Measurements from ENCODE around the gene TTC9B.
A peak's percentile ranks its signal among the peaks of the same experiment; 100 is the strongest.

TTC9B gene

DNA sequence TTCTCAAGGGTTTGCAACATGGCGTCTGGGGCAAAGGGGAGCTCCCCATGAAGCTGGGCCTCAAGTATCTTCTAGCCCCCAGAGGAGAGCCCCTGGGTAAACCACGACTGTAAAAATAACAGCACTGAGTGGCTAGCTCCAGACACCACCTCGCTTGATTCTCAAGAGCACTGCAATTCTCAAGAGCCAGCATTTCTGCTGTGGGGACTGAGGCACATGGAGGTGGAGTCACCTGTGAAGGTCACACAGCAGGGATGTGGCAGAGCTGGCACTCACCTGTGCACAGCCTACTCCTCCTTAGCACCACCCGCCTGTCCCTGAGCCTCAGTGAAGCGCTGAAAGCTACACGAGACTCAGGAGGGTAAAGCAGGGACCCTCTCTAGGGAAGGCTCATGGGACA, 29.0 kb upstream of the TTC9B start:
- Mint-ChIP-seq H3K36me3 (ENCODE audit: low read depth) (peaks cover 16% of the 10 kb centered on the region), H3K4me3 (no peak overlapping the region), H3K27ac (peak overlapping the region; percentile 64), H3K9me3 (no peaks in the 10 kb centered on the region), H3K4me1 (peaks cover 4% of the 10 kb centered on the region), H3K27me3 (ENCODE audit: low read depth, poor library complexity) (no peaks in the 10 kb centered on the region)
- no peak for DNase-seq
- TF ChIP-seq, protein P1, sequence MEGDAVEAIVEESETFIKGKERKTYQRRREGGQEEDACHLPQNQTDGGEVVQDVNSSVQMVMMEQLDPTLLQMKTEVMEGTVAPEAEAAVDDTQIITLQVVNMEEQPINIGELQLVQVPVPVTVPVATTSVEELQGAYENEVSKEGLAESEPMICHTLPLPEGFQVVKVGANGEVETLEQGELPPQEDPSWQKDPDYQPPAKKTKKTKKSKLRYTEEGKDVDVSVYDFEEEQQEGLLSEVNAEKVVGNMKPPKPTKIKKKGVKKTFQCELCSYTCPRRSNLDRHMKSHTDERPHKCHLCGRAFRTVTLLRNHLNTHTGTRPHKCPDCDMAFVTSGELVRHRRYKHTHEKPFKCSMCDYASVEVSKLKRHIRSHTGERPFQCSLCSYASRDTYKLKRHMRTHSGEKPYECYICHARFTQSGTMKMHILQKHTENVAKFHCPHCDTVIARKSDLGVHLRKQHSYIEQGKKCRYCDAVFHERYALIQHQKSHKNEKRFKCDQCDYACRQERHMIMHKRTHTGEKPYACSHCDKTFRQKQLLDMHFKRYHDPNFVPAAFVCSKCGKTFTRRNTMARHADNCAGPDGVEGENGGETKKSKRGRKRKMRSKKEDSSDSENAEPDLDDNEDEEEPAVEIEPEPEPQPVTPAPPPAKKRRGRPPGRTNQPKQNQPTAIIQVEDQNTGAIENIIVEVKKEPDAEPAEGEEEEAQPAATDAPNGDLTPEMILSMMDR (IDR thresholded peaks at IDR 0.05) = no peak

DNA sequence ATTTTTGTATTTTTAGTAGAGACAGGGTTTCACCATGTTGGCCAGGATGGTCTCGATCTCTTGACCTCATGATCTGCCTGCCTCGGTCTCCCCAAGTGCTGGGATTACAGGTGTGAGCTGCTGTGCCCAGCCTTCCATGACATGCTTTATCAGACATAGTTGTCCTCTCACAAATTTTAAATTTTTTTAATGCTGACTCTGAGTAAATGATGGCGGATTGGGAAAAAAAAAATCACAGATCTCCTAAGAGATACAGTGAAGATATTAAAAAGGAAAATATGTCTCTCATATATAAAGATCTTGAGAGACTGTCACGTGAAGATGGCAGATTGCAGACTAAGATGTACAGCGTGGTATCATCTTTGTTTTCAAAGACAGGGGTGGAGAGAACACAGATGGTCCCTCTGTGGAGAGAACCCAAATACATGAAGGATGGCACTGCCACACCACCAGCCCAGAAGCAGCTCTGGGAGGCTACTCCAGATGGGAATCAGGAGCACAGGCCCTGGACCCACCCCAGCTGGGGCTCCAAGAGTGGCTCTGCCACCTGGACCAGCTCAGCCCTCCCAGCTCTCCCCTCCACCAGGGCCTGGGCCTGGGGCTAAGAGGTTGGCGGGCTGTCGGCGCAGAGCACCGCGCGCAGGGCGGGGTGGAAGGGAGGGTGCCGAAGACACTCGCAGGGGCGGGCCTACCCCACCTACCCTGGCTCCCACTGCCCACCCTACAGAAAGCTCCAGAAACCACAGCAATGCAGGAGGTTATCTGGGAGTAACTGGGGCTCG, 28.3 kb upstream of the TTC9B start:
- no peaks in the 10 kb centered on the region for H3K27me3 Mint-ChIP-seq (ENCODE audit: low read depth, poor library complexity)
- TF ChIP-seq, protein P1 (IDR thresholded peaks at IDR 0.05) = no peak
- no peak overlapping the region for H3K27ac Mint-ChIP-seq
- no peak for DNase-seq
- peaks cover 4% of the 10 kb centered on the region for H3K4me1 Mint-ChIP-seq
- no peaks in the 10 kb centered on the region for H3K9me3 Mint-ChIP-seq
- peaks cover 13% of the 10 kb centered on the region for H3K36me3 Mint-ChIP-seq (ENCODE audit: low read depth)
- no peak overlapping the region for H3K4me3 Mint-ChIP-seq

DNA sequence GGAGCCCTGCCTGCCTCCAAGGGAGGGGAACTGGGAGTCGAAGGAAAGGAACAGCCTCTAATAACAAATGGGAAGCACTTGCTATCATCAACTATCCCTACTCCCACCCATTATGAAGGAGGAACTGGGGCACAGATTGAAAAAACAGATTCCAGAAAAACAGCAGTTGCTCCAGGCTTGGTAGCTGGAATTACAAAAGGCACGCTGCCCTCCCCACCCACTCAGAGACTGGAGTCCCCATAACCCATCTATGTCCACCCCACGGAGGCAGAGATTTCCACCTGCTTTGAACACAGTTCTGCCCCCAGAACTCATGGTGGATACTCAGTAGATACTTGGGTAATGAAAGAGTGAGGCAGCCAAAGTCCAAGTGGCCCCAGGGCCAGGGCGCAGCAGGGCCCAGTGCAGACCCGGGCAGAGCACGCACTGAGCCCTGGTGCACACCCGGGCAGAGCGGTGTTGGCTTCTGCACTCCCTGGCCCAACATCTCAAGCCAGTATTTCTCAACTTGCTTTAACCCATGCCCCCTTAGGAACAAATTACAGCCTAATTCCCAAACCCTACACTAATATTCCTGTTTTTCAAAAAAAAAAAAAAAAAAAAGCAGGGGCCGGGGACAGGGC, 27.4 kb upstream of the TTC9B start:
- TF ChIP-seq, protein P1 (IDR thresholded peaks at IDR 0.05) = no peak

DNA sequence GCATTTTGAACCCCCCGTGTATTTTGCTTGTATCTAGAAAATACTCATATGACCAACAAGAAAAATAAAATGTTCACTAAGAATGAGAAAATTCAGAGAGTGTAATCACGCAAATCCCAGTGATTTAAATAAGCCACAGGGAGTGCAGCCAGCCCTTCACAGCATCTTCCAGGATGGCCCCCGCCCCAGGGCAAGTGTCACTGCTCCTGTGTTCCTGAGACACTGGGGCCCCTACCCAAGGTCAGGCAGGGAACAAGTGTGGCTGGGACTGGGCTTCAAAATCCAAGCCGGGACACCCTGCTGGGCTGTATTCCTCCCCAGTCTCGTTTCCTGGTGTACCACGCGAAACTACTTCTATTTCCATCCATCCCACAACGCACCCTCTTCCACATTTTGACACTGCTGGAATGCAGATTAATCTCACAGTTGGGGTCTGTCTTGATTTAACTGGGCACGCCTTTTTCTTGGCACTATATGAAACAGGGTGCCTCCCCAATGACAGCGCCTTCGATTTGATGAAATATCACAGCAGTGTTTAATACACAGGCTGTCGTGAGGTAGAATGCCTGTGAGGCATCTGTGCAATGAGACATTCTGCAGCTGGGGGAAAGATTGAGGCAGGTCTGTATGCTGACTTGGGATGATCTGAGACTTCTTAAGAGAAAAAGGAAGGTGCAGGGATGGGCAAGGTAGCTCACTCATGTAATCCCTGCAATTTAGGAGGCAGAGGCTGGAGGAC, 26.6 kb upstream of the TTC9B start:
- Mint-ChIP-seq H3K27ac (no peak overlapping the region), H3K4me3 (no peak overlapping the region), H3K4me1 (peaks cover 4% of the 10 kb centered on the region), H3K36me3 (ENCODE audit: low read depth) (peaks cover 3% of the 10 kb centered on the region), H3K9me3 (no peaks in the 10 kb centered on the region), H3K27me3 (ENCODE audit: low read depth, poor library complexity) (no peaks in the 10 kb centered on the region)
- DNase-seq = no peak
- TF ChIP-seq, protein P1 (IDR thresholded peaks at IDR 0.05) = no peak

More for the DNA sequence above, 27.4 kb upstream of the TTC9B start:
- Mint-ChIP-seq H3K36me3 (ENCODE audit: low read depth) (peaks cover 11% of the 10 kb centered on the region), H3K27me3 (ENCODE audit: low read depth, poor library complexity) (no peaks in the 10 kb centered on the region), H3K4me3 (no peak overlapping the region), H3K4me1 (peaks cover 4% of the 10 kb centered on the region), H3K9me3 (no peaks in the 10 kb centered on the region), H3K27ac (no peak overlapping the region)
- no peak for DNase-seq

DNA sequence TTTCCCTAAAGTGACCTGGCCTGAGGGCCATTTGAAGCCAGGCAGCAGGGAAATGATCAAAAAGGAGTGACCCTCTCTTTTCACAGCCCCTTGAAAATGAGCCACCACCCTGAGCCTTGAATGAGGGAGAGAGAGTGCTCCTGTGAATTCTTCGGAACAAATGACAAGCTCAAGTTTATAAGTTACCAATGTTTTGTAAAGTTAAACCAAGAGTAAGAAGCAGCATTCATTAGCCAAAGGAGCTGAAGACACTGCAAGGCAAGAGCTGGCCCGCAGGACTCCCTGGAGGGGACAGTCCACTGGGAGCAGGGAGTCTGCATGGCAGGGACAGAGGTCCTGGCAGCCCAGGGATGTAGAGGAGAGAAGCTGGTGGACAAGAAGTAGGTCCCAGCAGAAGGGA, 25.0 kb upstream of the TTC9B start:
- Mint-ChIP-seq H3K27ac (no peak overlapping the region), H3K9me3 (no peaks in the 10 kb centered on the region), H3K4me3 (no peak overlapping the region), H3K27me3 (ENCODE audit: low read depth, poor library complexity) (no peaks in the 10 kb centered on the region), H3K4me1 (peaks cover 4% of the 10 kb centered on the region), H3K36me3 (ENCODE audit: low read depth) (peaks cover 2% of the 10 kb centered on the region)
- DNase-seq = no peak
- TF ChIP-seq, protein P1 (IDR thresholded peaks at IDR 0.05) = no peak

Data from nephron progenitor cell (in vitro differentiated cells).